IPS-NIHi11 (cell line): ENCODE data around the gene LZTS2.
A peak's percentile ranks its signal among the peaks of the same experiment; 100 is the strongest.

Source experiments
- DNase-seq: peaks from one replicate; pipeline ENCODE4 v3.0.0; 2012; ENCODE audit warnings: mixed read lengths, low spot score

The LZTS2 gene

DNA sequence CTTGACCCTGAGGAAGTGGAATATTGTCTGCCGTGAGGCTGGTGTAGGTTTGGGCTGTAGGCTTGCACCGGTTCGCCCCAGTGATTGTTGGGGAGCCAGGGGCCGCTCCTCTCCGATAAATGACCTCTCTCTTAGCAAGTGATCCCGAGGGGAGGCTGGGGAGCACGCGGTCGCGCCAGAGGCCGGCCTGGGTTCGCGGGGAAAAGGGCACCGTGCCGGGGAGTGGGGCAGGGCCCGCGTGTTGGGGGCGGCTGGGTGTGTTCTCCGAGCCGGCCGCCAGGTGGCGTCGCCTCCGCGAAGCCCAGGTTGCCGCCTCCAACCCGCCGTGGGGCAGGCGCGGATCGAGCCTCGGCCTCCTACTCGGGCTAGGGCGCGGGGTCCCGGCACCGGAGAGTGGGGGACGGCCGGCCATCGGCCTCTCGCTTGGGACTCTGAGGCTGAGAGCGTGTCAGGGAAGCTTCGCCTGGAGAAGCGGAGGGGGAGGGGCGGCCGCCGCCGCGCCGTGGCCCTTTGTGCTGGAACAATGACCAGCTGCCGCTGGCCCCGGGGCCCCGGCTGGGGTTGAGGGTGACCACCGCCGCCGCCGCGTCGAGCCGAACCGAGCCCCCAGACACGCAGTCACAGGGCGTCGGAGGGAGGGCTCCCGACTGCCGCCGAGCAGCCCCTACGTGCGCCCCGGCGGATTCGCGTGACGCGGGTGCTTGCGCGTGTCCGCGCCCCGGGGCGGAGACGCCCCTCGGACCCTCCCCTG lies 442 bp upstream of the LZTS2 start:
- peak; percentile 90 for DNase-seq

DNA sequence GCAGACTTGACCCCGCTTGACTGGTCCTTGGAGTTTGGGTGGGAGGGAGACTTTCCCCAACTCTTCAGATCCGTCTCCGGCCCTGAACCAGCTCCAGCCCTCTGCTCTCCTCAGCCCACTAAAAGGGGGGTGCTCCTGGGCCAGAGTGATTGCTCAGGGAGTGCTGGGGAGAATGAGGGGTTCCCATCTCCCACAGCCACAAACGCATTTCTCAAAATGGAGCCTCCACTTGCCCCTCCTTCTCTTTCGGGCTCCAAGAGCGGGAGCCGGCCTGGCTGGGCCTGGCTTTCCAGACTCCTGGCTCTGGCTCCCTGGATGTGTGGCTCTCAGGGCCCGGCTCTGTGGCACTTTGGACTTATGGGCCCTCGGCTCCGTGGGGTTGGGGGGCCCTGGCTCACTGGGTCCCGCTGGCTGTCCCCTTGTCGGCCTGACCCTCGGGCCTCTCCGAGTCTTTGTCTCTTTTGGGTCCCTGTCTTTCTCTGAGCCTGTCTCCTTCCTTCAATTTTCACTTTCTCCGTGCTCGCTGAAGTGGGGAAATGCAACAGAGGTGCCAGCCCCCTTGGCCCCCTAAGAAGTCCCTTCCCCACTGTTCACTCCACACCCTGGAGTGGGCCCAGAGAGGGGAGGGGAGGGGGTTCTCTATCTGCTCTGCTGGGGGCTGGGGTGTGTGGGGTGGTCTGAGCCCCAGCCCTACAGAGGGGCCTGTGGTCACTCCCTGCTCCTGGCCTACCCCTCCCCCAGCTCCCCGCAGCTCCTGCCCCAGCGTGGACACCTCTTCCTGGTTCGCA lies 713 bp downstream of the LZTS2 start:
- no peak for DNase-seq

DNA sequence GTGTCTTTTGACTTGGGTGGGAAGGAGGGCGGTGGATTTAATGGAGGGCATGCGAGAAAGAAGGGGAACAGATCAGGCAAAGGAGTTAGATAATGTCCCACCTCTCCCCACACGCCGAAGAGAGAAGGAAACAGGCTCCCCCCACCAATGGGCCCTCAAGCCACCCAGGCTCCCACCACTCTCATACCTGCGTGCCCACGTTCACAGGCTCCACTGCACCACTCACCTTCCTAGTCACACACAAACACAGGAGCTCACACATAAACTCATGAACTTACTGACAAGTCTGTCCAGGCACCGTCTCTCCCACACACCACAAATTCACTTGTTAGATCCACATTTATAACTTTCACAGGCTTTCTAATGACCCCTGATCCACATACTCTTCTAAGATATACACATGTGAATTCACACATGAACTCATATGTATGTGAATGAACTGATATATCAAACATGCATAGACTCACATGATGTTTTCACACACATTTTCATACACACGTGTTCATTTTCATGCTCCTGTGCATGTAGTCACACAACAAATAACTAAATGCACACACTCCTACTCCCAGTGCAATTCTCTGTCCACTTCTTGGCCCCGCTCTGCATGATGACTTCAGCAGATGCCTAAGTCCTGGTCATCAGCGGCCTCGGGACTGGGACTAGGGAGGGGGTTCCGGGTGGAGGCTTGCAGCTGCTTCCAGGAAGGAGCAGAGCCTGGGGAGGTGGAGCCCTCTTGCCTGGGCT lies 1.5 kb downstream of the LZTS2 start:
- DNase-seq: no peak

DNA sequence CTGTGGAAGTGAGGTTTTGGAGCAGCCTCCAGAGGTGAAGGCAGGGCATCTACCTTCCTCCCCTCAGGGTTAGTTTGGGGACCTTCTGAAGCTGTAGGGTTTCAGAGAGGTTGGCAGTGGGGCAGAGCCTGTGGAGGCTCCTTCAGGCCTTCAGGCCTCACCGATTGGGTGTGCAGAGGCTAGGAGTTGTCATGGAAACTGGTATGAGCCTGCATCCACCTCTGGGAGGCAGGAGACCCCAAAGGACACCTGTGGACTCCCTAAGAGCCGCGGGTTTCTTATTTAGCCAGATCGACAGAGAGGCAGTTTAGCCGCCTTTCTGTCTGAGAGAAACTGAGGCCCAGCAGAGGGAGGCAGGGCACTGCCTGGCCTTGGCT lies 2.0 kb downstream of the LZTS2 start:
- DNase-seq: no peak

DNA sequence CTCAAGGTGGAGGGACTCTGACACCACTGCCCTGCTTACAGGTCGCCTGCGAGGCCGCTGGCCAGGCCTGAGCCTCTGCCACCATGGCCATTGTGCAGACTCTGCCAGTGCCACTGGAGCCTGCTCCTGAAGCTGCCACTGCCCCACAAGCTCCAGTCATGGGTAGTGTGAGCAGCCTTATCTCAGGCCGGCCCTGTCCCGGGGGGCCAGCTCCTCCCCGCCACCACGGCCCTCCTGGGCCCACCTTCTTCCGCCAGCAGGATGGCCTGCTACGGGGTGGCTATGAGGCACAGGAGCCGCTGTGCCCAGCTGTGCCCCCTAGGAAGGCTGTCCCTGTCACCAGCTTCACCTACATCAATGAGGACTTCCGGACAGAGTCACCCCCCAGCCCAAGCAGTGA lies 2.8 kb downstream of the LZTS2 start:
- DNase-seq: no peak

DNA sequence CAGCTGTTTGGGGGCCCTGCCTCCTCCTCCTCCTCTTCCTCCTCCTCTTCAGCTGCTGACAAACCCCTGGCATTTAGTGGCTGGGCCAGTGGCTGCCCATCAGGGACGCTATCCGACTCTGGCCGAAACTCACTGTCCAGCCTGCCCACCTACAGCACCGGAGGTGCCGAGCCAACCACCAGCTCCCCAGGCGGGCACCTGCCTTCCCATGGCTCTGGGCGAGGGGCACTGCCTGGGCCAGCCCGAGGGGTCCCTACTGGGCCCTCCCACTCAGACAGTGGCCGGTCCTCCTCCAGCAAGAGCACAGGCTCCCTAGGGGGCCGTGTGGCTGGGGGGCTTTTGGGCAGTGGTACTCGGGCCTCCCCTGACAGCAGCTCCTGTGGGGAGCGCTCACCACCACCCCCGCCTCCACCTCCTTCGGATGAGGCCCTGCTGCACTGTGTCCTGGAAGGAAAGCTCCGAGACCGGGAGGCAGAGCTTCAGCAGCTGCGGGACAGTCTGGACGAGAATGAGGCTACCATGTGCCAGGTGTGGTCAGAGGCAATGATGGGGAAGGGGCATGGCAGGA lies 4.1 kb downstream of the LZTS2 start:
- DNase-seq: no peak

DNA sequence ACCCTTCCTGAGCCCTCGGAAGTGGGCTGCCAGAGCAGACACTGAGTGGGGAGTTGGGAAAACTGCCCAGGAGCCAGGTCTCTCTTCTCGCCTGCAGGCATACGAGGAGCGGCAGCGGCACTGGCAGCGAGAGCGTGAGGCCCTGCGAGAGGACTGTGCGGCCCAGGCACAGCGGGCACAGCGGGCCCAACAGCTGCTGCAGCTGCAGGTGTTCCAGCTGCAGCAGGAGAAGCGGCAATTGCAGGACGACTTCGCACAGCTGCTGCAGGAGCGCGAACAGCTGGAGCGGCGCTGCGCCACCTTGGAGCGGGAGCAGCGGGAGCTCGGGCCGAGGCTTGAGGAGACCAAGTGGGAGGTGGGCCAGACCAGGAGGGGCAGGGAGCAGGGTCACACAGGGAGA lies 5.8 kb downstream of the LZTS2 start:
- DNase-seq: no peak

DNA sequence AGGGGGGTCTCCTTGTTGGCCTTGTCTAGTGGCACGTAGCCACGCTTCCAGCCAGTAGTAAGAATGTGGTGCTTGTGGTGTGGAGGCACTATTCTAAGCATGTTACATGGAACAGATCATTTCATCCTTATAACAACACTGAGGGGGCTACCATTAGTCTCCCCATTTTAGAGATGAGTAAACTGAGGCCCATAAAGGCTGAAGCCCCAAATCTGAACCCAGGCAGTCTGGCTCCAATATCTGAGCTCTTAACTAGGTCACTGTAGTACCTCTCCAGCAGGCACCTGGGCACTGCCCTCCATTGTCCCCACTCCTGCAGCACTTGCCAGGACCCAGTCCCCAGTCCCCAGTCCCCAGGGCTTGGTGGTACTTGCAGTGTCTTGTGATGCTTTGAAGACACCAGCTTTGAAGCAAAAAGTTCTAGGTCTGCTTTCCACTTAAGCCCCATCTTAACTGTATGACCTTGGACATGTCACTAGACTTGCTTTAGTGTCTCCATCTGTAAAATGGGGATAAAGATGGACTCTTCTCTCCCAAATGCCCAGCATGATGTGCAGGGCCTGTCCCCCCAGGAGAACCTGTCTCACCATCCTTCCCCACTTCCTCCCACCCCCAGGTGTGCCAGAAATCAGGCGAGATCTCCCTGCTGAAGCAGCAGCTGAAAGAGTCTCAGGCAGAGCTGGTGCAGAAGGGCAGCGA lies 6.4 kb downstream of the LZTS2 start:
- no peak for DNase-seq

DNA sequence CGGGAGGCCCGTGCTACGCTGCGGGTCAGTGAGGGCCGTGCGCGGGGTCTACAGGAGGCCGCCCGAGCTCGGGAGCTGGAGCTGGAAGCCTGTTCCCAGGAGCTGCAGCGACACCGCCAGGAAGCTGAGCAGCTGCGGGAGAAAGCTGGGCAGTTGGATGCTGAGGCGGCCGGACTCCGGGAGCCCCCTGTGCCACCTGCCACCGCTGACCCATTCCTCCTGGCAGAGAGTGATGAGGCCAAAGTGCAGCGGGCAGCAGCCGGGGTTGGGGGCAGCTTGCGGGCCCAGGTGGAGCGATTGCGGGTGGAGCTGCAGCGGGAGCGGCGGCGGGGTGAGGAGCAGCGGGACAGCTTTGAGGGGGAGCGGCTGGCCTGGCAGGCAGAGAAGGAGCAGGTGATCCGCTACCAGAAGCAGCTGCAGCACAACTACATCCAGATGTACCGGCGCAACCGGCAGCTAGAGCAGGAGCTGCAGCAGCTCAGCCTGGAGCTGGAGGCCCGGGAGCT lies 7.0 kb downstream of the LZTS2 start:
- no peak for DNase-seq

DNA sequence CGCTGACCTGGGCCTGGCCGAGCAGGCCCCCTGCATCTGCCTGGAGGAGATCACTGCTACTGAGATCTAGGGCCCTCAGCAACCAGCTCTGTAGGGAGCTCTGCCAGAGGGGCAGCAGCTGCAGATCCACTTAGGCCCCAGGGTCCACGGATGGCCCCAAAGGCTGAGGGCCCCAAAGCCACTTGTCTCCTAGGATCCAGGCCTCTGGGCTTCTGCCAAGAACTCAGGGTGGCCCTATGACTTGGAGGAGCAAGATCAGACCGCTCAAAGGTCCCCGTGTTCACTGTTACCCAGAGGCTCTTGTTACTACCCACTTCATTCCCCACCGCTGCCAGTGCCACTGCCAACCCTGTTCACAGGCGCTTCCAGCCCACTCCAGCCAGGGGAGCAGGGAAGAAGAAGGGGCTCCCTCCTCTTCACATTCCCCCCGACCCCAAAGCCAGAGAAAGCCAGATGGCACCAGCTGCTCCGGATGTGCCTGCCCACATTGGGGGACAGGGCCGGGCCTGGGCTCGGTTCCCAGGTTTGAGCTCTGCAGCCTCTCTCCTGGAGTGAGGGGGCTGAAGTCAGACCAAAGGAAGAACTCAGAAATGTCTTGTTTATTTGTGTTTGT lies 7.6 kb downstream of the LZTS2 start:
- no peak for DNase-seq

DNA sequence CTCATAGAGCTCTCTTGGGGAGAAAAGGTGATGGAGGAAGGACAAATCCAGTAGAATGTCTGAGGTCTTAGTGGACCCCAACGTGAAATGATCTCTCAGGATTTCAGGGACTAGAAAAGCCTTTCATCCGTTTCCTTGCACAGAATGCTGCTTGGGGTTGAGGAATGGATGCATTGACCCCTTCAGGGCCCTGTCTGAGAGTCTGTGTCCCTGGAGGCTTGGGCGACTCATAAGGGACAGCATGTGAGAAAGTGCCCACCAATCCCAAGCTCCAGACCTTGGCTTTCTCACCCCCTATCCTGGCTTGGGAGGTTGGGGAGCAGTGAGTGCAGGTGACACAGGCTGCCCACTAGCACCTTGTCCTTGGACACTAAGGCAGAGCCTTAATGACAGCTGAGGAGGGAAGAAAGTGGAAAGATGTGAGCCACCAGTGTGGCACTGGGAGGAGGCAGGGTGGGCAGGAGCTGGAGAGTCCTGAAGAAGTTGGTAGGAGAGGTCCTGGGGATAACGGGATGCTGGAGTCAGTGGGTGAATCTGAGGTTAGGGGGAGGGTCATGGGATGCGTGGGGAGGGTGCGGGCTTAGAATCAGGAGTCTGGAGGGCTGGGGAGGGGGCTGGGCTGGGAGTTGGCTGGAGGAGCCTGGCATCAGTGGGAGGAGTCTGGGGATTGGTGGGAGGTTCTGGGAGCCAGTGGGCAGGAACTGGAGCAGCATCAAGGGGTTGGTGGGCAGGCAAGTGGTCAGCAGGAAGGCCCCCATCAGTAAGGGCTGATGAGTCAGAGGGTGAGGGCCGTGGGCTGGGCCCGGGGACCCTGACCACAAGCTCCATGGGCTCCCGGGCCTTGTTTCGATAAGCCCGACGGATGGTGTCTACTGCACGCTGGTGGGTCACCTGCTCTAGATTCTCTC lies 8.6 kb downstream of the LZTS2 start:
- DNase-seq: no peak

DNA sequence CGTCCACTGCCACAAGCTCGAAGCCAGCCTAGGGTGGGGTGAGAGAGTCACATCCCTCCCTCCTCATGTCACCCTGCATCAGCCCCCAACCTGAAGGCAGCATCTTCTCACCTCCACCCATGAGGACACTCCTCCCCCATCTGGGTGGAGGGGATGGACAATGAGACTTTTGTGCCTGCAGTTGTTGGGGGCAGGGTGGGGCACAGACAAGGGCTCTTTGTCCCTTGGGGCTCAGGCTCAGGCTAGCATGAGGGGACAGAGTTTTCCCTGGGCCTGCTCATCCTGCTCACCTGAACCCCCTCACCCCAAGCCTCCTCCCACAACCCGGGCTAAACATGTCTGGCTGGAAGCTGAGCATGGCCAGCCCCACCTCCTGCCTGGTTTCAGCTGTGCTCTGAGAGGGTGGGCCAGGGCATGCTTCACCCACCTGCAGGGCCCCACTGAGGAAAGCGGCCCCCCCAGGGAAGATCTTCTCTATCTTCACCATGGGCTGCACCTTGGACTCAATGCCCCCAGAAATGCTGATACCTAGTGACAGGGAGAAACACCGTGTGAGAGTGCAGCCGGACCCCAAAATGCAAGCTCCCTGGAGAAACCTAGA lies 9.3 kb downstream of the LZTS2 start:
- no peak for DNase-seq

DNA sequence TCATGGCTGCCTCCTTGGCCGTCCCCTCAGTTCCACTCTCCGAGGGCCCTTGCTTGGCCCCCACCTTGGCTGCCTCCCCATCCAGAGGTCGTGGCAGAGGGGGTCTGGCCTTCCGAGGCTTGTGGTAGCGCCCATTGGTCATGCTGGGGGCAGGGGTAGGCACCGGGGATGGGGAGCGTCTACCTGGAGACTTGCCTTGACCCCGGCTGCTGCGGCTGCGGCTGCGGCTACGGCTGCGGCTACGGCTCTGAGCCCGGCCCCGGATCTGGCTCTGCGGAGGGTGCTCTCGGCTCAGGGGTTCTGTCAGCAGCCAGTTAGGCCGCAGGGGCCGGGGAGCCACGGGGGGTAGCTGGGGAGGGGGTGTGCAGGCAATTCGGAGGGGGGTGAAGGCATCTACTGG lies 10.7 kb downstream of the LZTS2 start:
- no peak for DNase-seq

DNA sequence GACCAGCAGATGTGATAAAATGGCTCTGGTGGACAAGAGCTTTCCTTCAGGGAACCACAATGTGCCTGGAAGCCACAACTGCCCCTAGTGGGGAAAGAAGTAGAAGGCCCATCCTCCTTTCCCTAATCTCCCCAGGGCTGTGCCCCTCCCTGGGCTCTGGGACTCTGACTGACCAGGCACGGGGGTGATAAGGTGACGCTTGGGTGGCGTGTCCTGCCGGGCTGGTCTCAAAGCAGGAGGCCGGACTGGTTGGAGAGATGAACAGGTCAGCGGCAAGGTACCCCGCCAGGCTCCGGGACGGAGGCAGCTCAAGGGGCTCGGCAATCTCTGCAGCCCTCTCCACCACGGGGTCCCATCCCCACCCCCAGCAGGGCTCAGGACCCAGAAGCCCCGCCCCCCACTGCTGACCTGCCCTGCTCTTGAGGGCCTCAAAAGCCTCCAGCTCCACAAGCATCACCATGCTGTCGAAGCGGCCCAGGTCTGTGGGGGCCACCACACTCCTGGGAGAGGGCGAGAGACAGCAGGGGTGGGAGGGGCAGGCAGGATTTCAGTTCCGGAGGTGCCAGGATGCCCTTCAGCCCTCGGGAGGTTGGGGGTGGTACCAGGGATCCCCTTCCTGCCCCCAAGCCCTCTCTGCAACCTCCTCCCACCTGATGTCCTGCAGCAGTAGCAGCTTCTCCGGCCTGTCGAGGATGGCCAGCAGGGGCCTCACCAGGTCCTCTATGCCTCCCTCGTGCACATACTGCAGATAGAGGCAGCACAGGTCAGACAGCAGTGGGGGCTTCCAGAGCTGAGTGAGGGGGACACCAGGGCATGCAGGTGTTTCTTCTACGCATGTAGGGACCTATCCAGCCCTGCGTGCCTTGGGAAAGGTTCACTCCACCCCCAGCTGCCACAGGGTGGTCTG lies 12.2 kb downstream of the LZTS2 start:
- peak; percentile 58 for DNase-seq

DNA sequence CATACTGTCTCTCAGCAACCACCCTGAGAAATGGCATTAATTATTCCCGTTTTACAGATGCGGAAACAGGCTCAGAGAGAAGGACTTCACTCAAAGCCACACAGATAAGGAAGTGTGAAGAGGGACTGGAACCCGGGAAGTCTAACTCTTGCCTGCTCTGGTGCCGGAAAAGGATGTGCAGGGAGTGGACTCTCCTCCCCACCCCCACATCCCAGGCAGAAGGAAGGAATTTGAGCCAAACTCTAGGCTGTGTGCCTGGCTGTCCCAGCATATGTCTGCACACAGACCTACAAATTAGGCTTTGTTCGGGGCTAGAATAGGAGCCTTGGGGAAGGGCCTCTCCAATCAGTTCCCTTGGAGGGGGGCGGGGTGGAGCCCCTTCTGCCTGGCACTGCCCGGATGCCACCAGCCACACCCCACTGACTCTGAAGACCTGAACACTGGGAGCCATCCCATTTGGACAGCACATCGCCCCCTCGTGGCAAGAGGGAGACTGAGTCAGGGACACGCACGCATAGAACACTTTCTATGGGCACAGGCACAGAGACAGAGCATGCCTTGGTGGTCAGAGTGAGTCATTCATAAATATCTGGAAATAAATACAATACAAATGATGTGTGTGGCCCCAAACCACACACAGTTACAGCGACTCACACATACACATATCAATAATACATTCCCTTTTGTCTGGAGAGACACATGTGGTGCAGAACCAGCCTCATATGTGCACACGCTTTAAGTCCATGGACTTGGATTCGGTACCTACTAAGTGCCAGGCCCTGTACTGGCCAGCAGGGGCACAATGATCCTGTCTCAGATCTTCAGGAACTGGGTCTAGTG lies 13.1 kb downstream of the LZTS2 start:
- DNase-seq: peak; percentile 79

DNA sequence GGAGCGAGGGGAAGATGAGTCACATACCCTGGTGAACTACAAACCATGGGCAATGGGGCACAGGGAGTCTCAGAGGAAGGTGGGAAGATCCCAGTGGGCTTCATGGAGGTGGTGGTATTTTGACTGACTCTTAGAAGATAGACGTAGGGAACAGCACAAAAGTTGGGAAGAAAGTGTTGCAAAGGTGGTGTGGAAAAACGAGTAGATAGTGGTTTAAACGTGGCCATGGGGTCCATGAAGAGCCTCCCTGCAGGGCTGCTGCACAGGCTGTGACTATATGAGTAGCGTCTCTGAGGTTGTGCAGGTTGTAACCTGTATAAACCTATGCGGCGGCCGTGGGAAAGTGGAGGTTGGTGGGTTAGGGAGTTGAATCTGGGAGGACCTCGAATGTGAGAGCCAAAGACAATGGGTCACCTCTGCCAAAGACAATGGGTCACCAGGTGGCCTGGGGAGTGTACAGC lies 13.8 kb downstream of the LZTS2 start:
- no peak for DNase-seq

DNA sequence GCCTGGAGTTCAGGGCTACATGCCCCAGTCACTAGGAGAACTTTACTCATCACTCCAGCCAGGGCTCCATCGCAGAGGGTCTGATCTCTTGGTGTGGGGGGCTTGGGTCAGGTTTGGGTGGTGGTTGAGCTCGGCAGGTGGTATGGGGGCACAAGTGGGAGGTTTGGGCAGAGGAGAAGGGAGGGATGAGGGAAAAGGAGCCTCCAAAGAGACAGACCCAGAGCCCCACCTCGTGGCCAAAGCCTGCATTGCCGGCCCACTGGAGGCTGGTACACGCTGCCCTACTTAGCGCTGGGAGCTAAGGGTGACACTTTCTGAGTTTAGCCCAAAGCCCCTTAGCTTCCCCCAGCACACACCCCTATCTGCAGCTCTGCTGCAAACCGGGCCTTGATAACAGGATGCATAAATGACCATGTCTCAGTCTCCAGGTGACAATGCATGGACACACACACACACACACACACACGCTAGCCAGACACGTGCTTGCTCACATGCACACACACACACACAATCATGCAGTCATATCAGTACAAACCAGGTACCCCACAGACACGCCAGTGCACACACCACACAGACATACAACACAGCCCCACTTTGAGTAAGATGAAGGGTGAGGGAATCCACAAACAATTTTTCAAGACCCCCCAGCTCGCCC lies 14.7 kb downstream of the LZTS2 start:
- DNase-seq: peak; percentile 80
